Osteoblast (primary cell): Measurements from ENCODE around the gene AP1AR. TPM values are rescaled to one million over a fixed set of nuclear protein-coding genes. Genes with fewer than 3 reads are reported as not detected.

Experiments used
- DNase-seq: peaks from one replicate; pipeline ENCODE4 v3.0.0; 2011; ENCODE audit warnings: low spot score, mixed read lengths; ENCODE audit not compliant: insufficient read length; ENCODE audit errors: missing footprints
- H2AFZ ChIP-seq: 2 replicates; pipeline ENCODE4 v1.6.0; 2011; ENCODE audit warnings: mild to moderate bottlenecking, low read length
- H3K27ac ChIP-seq: 2 replicates; pipeline ENCODE4 v1.5.1; 2011; ENCODE audit warnings: mild to moderate bottlenecking, low read depth, low read length, moderate library complexity
- H3K27me3 ChIP-seq: 2 replicates; pipeline ENCODE4 v1.6.0; 2012; ENCODE audit warnings: mild to moderate bottlenecking, control low read depth, inconsistent platforms, low read length, moderate library complexity; ENCODE audit not compliant: insufficient read depth
- H3K36me3 ChIP-seq: 2 replicates; pipeline ENCODE4 v1.5.1; 2011; ENCODE audit warnings: mild to moderate bottlenecking, low read length, control low read depth, moderate library complexity; ENCODE audit not compliant: insufficient read depth
- H3K4me1 ChIP-seq: 2 replicates; pipeline ENCODE4 v1.5.1; 2011; ENCODE audit warnings: mild to moderate bottlenecking, low read length, control low read depth, moderate library complexity; ENCODE audit not compliant: insufficient read depth
- H3K4me2 ChIP-seq: 2 replicates; pipeline ENCODE4 v1.6.0; 2011; ENCODE audit warnings: mild to moderate bottlenecking, low read length; ENCODE audit not compliant: insufficient read depth
- H3K4me3 ChIP-seq: fragments of 200-600 bp; sonication (generic); 3 replicates; pipeline ENCODE4 v1.5.1; 2012; ENCODE audit warnings: mild to moderate bottlenecking, low read length, inconsistent platforms; ENCODE audit not compliant: insufficient read depth
- H3K79me2 ChIP-seq: 2 replicates; pipeline ENCODE4 v1.6.0; 2012; ENCODE audit warnings: mild to moderate bottlenecking, low read length, control low read depth, inconsistent platforms; ENCODE audit not compliant: insufficient read depth
- H3K9me3 ChIP-seq: 2 replicates; pipeline ENCODE4 v1.5.1; 2011; ENCODE audit warnings: low read depth, low read length, control low read depth
- H4K20me1 ChIP-seq: 2 replicates; pipeline ENCODE4 v1.6.0; 2012; ENCODE audit warnings: mild to moderate bottlenecking, low read length, control low read depth; ENCODE audit not compliant: insufficient read depth
- CTCF ChIP-seq: IDR thresholded peaks from 2 replicates; pipeline ENCODE4 v1.5.1; 2011; ENCODE audit warnings: mild to moderate bottlenecking, low read depth, low read length, moderate library complexity; ENCODE audit errors: extremely low read depth
- total RNA-seq: library from RNA; depleted of rRNA; stranded (reverse); fragments of >200 nt; gene quantifications from 2 replicates; pipeline ENCODE4 v1.2.3, GENCODE V29; 2012

The AP1AR gene
- total RNA-seq, 1 donor, result 28.2 TPM

DNA sequence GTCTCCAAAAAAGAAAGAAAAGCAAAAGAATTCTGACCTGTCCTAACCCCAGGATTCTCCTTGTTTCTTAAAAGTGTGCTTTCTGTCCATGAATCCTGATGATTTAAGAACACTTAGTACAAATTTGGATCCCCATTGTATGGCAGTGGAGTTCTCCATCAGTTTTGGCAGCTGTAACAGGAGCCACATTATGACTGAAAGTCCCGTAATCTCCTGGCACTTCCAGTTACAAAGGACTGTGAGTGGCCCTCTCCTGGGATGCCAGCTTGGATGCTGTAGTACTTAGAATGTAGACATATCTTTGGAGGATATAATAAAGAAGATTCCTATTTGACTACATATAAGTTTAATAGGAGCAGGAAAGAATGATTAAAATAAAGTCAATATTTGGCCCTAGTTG is 20.6 kb downstream of the AP1AR start:
- Histone ChIP-seq H3K9me3 (no peaks in the 10 kb centered on the region), H3K36me3 (no peaks in the 10 kb centered on the region), H3K4me1 (no peaks in the 10 kb centered on the region), H3K79me2 (peaks cover 19% of the 10 kb centered on the region), H3K27me3 (no peaks in the 10 kb centered on the region), H3K4me3 (no peak overlapping the region), H3K4me2 (no peak overlapping the region), H4K20me1 (no peaks in the 10 kb centered on the region), H3K27ac (no peak overlapping the region), H2AFZ (no peak overlapping the region)
- TF ChIP-seq CTCF, result no peak
- DNase-seq, result no peak

DNA sequence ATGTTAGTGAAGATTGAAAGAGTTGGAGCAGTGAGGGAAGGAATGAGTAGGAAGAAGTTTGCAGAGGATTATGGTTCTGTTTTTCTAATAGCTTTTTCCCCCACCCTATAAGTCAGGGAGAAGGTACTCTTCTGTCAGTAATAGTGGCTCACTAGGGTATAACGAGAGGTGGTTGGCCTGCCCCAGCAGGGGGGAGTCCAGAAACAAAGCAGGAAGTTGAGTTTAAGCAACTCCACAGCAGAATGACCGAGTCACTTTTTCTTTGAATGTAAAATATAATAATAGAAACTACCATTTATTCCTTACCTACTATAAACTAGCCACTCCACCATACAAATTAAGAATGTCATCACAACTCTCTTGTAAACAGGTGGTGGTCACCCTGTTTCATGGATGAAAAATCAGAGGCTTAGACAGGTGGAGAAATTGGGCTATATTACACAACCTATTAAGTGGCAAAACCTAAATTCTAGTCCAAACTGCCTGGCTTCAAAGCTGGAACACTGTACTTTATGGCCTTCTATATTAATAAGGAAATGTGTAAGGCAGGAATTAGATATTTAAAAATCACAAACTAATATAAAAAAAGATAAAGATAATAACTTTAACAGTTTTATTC is 21.9 kb downstream of the AP1AR start:
- peak overlapping the region; percentile 20 for H2AFZ ChIP-seq
- H3K27ac ChIP-seq, result no peak overlapping the region
- no peak for DNase-seq
- no peak overlapping the region for H3K4me2 ChIP-seq
- no peak for TF ChIP-seq CTCF
- H3K36me3 ChIP-seq, result no peaks in the 10 kb centered on the region
- H3K9me3 ChIP-seq, result no peaks in the 10 kb centered on the region
- H3K79me2 ChIP-seq, result peaks cover 19% of the 10 kb centered on the region
- no peaks in the 10 kb centered on the region for H3K27me3 ChIP-seq
- H4K20me1 ChIP-seq, result no peaks in the 10 kb centered on the region
- no peaks in the 10 kb centered on the region for H3K4me1 ChIP-seq
- H3K4me3 ChIP-seq, result no peak overlapping the region

DNA sequence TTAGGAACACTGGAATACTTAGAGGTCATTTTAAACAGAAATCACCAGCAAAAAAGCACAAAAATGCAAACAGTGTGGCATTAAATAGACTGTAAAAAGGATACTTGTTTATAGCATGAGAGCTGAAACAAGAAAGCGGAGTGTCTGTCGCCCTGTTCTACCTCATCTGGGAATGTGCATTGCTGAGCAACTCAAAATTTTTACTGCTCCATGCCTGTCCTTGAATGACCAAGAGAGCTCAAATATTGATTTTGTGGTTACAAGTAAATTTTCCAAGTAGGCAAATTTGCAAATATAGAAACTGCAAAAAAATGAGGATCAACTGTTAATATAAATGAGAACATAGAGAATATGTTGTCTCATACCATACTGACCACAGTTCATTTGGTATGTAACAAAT is 25.5 kb downstream of the AP1AR start:
- no peak overlapping the region for H2AFZ ChIP-seq
- no peak for DNase-seq
- no peaks in the 10 kb centered on the region for H3K27me3 ChIP-seq
- no peaks in the 10 kb centered on the region for H3K36me3 ChIP-seq
- no peak overlapping the region for H3K27ac ChIP-seq
- TF ChIP-seq CTCF, result no peak
- no peak overlapping the region for H3K4me2 ChIP-seq
- H3K4me3 ChIP-seq, result no peak overlapping the region
- no peaks in the 10 kb centered on the region for H4K20me1 ChIP-seq
- peaks cover 2% of the 10 kb centered on the region for H3K79me2 ChIP-seq
- H3K9me3 ChIP-seq, result no peaks in the 10 kb centered on the region
- H3K4me1 ChIP-seq, result no peaks in the 10 kb centered on the region

DNA sequence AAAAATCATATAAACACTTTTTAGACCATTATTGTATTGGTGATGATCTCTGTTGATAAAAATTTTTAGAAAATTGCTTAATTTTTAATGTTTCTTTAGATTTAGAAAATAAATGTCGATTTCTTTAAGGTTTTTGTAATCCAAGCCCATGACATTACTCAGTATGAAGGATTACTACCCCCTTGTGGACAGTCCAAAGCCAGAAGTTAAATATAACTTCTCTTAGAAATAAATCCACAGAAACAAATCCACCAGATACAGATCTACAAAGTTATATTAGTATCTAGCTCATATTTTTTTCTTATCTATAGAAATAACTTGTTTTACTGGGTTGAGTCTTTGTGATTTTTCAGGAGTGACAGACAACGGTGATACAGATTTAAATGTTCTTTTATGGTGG is 35.2 kb downstream of the AP1AR start:
- TF ChIP-seq CTCF, result peak; percentile 64
- no peaks in the 10 kb centered on the region for H3K9me3 ChIP-seq
- H4K20me1 ChIP-seq, result no peaks in the 10 kb centered on the region
- H3K27me3 ChIP-seq, result no peaks in the 10 kb centered on the region
- no peaks in the 10 kb centered on the region for H3K79me2 ChIP-seq
- no peak overlapping the region for H3K4me3 ChIP-seq
- H3K36me3 ChIP-seq, result peaks cover 5% of the 10 kb centered on the region
- no peak for DNase-seq
- H3K4me1 ChIP-seq, result peaks cover 12% of the 10 kb centered on the region
- no peak overlapping the region for H3K4me2 ChIP-seq
- H3K27ac ChIP-seq, result no peak overlapping the region
- H2AFZ ChIP-seq, result no peak overlapping the region
